HG02970 (cell line): ENCODE data around the gene NEDD8.

Source experiments
- ATAC-seq: cut with Tn5 transposase; IDR thresholded peaks from one replicate; pipeline ENCODE4 v1.9.1; 2021; ENCODE audit warnings: mild to moderate bottlenecking, moderate library complexity, moderate number of reproducible peaks; ENCODE audit not compliant: unreplicated experiment, low FRiP score

The NEDD8 gene

GRCh38 chr14:24232121-24232644, at the start of gene NEDD8:
NEDD8 (minus strand) TSS chr14:24232367; CDS start chr14:24232267, 100 bp downstream.
- ATAC-seq = peak; percentile 73

GRCh38 chr14:24281636-24282035, 49.5 kb upstream of the NEDD8 start:
- ATAC-seq = no peak

- no peak for ATAC-seq
Measured at GRCh38 chr14:24280797-24281460, 48.8 kb upstream of the NEDD8 start.

GRCh38 chr14:24279301-24280186, 47.4 kb upstream of the NEDD8 start:
- no peak for ATAC-seq

- no peak for ATAC-seq
Measured at GRCh38 chr14:24278424-24278823, 46.3 kb upstream of the NEDD8 start.

GRCh38 chr14:24277606-24278321, 45.6 kb upstream of the NEDD8 start:
- ATAC-seq = no peak

GRCh38 chr14:24277071-24277470, 44.9 kb upstream of the NEDD8 start:
- ATAC-seq = no peak

GRCh38 chr14:24274101-24274543, 42.0 kb upstream of the NEDD8 start:
- peak; percentile 31 for ATAC-seq

GRCh38 chr14:24273422-24273998, 41.3 kb upstream of the NEDD8 start:
- ATAC-seq = no peak

GRCh38 chr14:24272467-24272866, 40.3 kb upstream of the NEDD8 start:
- ATAC-seq = no peak

GRCh38 chr14:24271834-24272263, 39.7 kb upstream of the NEDD8 start:
- ATAC-seq = no peak

- peak; percentile 77 for ATAC-seq
Measured at GRCh38 chr14:24271134-24271833, 39.1 kb upstream of the NEDD8 start, which contains the start of gene RABGGTA. RABGGTA (minus strand) TSS chr14:24271597; CDS start chr14:24271115, 482 bp downstream.

- no peak for ATAC-seq
Measured at GRCh38 chr14:24270537-24271133, 38.5 kb upstream of the NEDD8 start.

GRCh38 chr14:24269910-24270536, 37.9 kb upstream of the NEDD8 start:
- ATAC-seq = no peak

- no peak for ATAC-seq
Measured at GRCh38 chr14:24269368-24269767, 37.2 kb upstream of the NEDD8 start.

- no peak for ATAC-seq
Measured at GRCh38 chr14:24268225-24268624, 36.1 kb upstream of the NEDD8 start.

GRCh38 chr14:24267516-24267915, 35.3 kb upstream of the NEDD8 start:
- ATAC-seq = no peak

GRCh38 chr14:24266344-24267244, 34.4 kb upstream of the NEDD8 start:
- no peak for ATAC-seq
